ENCODE measurements around the gene ABHD16A.

GRCh38 chr6:31750411-31751022 lies 47.4 kb upstream of the ABHD16A start:
- no peak for TF ChIP-seq CTCF (conservative IDR thresholded peaks at IDR 0.05; ENCODE audit: low read length)
- no peak for TF ChIP-seq EZH2phosphoT487 (IDR thresholded peaks at IDR 0.05; ENCODE audit: borderline replicate concordance, low read depth, low read length)

Data from OCI-LY7 (cell line).